ENCODE measurements around the gene INO80E.

INO80E gene

DNA sequence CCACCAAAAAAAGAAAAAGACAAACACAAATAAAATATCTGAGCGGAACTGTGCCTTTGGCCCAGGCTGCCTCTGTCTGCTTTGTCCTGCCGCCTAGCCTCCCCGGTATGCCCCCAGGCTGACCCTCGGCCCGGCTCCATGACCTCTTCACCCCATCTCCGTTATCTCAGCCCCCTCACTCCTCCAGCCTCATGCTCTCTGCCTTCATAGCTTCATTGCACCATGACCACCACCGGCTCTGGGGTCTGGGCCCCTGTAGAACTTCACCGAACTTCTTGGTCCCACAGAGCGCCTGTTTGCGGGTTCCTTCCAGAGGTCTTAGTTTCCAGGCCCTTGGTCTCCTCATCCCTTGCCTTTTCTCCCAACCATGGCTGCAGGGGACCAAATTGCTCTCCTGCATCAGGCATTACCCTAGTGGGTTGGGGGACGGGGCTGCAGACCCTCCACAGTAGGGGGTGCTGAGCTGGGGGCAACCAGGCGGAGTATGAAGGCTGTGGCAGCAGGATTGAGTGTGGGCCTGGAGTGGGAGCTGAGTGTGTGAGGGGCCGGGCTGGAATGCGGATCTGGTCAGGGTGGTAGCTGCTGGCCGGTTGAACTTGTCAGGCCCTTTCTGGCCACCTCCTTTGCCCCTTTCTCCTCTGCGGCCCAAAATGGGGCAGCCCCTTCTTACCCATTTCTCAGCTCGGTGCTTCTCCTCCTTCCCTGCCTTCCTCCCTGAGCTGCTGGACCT is 7.5 kb upstream of the INO80E start:
- no peaks in the 10 kb centered on the region for H3K9me3 ChIP-seq (ENCODE audit: severe bottlenecking)
- TF ChIP-seq, protein P1, sequence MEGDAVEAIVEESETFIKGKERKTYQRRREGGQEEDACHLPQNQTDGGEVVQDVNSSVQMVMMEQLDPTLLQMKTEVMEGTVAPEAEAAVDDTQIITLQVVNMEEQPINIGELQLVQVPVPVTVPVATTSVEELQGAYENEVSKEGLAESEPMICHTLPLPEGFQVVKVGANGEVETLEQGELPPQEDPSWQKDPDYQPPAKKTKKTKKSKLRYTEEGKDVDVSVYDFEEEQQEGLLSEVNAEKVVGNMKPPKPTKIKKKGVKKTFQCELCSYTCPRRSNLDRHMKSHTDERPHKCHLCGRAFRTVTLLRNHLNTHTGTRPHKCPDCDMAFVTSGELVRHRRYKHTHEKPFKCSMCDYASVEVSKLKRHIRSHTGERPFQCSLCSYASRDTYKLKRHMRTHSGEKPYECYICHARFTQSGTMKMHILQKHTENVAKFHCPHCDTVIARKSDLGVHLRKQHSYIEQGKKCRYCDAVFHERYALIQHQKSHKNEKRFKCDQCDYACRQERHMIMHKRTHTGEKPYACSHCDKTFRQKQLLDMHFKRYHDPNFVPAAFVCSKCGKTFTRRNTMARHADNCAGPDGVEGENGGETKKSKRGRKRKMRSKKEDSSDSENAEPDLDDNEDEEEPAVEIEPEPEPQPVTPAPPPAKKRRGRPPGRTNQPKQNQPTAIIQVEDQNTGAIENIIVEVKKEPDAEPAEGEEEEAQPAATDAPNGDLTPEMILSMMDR (IDR thresholded peaks at IDR 0.05; ENCODE audit: low read depth, low read length), result no peak
- no peaks in the 10 kb centered on the region for H3K27me3 ChIP-seq (ENCODE audit: insufficient read depth, low read depth, severe bottlenecking)
- no peak overlapping the region for H3K4me3 ChIP-seq (ENCODE audit: low read depth, low read length)
- peaks cover 91% of the 10 kb centered on the region for H3K36me3 ChIP-seq
- DNase-seq, result no peak
- H3K27ac ChIP-seq, result peak overlapping the region; percentile 77

DNA sequence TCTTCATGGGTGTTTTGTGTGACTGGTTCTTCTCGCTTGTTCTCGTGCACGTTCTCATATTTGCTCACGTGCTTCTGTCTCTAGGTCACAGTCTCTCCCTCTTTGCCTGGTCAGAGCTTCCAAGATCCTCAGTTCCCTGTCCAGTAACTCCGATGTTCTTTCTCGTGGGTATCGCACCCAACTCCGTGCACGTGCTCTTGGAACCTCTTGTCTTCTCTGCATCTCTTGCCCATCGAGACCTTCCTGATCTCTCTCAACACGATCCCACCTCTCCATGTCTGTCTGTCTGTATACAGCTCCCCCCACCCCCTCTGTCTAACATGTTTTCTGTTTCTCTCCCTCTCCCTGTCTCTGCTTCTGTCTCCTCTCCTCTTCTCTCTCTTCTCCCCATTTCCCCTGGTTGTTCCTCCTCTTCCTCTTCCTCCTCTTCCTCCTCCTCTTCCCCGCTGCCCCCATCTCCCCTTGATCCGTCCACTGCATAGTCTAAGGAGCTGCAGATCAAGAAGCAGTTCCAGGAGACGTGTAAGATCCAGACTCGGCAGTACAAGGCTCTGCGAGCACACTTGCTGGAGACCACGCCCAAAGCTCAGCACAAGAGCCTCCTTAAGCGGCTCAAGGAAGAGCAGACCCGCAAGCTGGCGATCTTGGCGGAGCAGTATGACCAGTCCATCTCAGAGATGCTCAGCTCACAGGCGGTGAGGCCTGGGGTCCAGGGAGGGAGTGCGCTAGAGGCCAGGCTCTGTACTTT is 6.8 kb upstream of the INO80E start:
- peaks cover 91% of the 10 kb centered on the region for H3K36me3 ChIP-seq
- no peak overlapping the region for H3K4me3 ChIP-seq (ENCODE audit: low read depth, low read length)
- H3K9me3 ChIP-seq (ENCODE audit: severe bottlenecking), result no peaks in the 10 kb centered on the region
- TF ChIP-seq, protein P1 (IDR thresholded peaks at IDR 0.05; ENCODE audit: low read depth, low read length), result no peak
- H3K27me3 ChIP-seq (ENCODE audit: insufficient read depth, low read depth, severe bottlenecking), result no peaks in the 10 kb centered on the region
- peak overlapping the region; percentile 77 for H3K27ac ChIP-seq
- peak; percentile 91 for DNase-seq

DNA sequence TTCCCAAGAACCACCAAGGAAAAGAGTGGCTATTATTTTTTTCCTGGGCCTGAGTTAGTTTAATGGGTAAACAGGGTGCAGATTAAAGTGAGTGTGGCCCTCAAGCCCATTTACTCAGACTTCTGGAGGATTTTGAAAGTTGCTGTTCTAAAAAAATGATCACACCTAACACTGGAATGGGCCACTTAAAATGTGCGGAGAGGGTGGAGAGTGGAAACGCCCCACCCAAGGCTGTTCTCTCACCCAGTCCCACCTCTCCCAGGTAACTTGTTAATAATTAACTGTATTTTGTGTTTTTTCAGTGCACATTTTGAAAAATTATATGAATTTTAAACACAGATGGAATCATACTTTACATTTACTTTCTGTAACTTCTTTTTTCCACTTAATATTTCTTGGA is 6.0 kb upstream of the INO80E start:
- Histone ChIP-seq H3K27me3 (ENCODE audit: insufficient read depth, low read depth, severe bottlenecking) (no peaks in the 10 kb centered on the region), H3K4me3 (ENCODE audit: low read depth, low read length) (no peak overlapping the region), H3K9me3 (ENCODE audit: severe bottlenecking) (no peaks in the 10 kb centered on the region), H3K36me3 (peaks cover 89% of the 10 kb centered on the region), H3K27ac (peak overlapping the region; percentile 77)
- no peak for DNase-seq
- TF ChIP-seq, protein P1 (IDR thresholded peaks at IDR 0.05; ENCODE audit: low read depth, low read length), result no peak

DNA sequence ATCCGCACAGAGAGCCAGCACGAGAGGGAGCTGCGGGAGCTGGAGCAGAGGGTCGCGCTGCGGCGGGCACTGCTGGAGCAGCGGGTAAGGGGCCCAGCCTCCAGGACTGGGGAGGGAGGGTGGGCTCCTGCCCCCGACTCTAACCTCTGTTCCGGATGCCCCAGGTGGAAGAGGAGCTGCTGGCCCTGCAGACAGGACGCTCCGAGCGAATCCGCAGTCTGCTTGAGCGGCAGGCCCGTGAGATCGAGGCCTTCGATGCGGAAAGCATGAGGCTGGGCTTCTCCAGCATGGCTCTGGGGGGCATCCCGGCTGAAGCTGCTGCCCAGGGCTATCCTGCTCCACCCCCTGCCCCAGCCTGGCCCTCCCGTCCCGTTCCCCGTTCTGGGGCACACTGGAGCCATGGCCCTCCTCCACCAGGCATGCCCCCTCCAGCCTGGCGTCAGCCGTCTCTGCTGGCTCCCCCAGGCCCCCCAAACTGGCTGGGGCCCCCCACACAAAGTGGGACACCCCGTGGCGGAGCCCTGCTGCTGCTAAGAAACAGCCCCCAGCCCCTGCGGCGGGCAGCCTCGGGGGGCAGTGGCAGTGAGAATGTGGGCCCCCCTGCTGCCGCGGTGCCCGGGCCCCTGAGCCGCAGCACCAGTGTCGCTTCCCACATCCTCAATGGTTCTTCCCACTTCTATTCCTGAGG is 5.0 kb upstream of the INO80E start:
- H3K4me3 ChIP-seq (ENCODE audit: low read depth, low read length), result no peak overlapping the region
- H3K27ac ChIP-seq, result no peak overlapping the region
- TF ChIP-seq, protein P1 (IDR thresholded peaks at IDR 0.05; ENCODE audit: low read depth, low read length), result no peak
- no peaks in the 10 kb centered on the region for H3K9me3 ChIP-seq (ENCODE audit: severe bottlenecking)
- H3K36me3 ChIP-seq, result peaks cover 82% of the 10 kb centered on the region
- DNase-seq, result no peak
- no peaks in the 10 kb centered on the region for H3K27me3 ChIP-seq (ENCODE audit: insufficient read depth, low read depth, severe bottlenecking)

DNA sequence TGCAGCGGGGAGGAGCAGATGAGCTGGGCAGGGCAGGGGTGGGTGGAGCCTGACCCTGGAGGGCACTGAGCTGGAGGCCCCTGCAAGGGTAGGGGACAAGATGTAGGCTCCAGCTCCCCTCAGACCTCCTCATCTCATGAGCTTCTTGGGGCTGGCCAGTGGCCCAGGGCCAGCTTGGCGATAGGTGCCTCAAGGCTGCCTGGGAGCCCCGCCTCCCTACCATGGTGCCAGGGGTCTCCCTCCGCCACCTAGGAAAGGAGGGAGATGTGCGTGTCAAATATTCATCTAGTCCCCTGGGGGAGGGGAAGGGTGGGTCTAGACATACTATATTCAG is 4.5 kb upstream of the INO80E start:
- H3K36me3 ChIP-seq, result peaks cover 77% of the 10 kb centered on the region
- no peak overlapping the region for H3K27ac ChIP-seq
- H3K27me3 ChIP-seq (ENCODE audit: insufficient read depth, low read depth, severe bottlenecking), result no peaks in the 10 kb centered on the region
- TF ChIP-seq, protein P1 (IDR thresholded peaks at IDR 0.05; ENCODE audit: low read depth, low read length), result no peak
- H3K9me3 ChIP-seq (ENCODE audit: severe bottlenecking), result no peaks in the 10 kb centered on the region
- no peak for DNase-seq
- no peak overlapping the region for H3K4me3 ChIP-seq (ENCODE audit: low read depth, low read length)

Measured in WERI-Rb-1 (cell line).